NCI-H446 treated with DMSO at 0.1 percent for 48 hours (cell line): ENCODE data around the gene CARD19.

Experiments used
- DNase-seq: peaks from one replicate; lab custom pipeline; 2025; lab: John Stamatoyannopoulos, UW

Gene CARD19

GRCh38 chr9:93096131-93096802 lies at the start of gene CARD19:
Gene CARD19, plus strand, starts transcription at chr9:93096217. Its CDS starts 129 bp downstream, at chr9:93096346.
- DNase-seq = no peak

GRCh38 chr9:93048566-93049448 lies 47.2 kb upstream of the CARD19 start:
- DNase-seq = no peak

GRCh38 chr9:93049491-93049890 lies 46.5 kb upstream of the CARD19 start:
- DNase-seq = no peak

- no peak for DNase-seq
Measured at GRCh38 chr9:93050231-93050630, 45.8 kb upstream of the CARD19 start.

- no peak for DNase-seq
Measured at GRCh38 chr9:93051680-93052089, 44.3 kb upstream of the CARD19 start.

- DNase-seq = no peak
Measured at GRCh38 chr9:93052791-93053540, 43.1 kb upstream of the CARD19 start.

GRCh38 chr9:93053781-93054331 lies 42.2 kb upstream of the CARD19 start:
- no peak for DNase-seq

- DNase-seq = no peak
Measured at GRCh38 chr9:93054758-93055704, 41.0 kb upstream of the CARD19 start.

GRCh38 chr9:93057042-93057702 lies 38.8 kb upstream of the CARD19 start:
- no peak for DNase-seq

GRCh38 chr9:93057703-93058354 lies 38.2 kb upstream of the CARD19 start:
- DNase-seq = no peak

GRCh38 chr9:93058355-93059010 lies 37.5 kb upstream of the CARD19 start, which contains the start of gene SUSD3:
Gene SUSD3, plus strand, starts transcription at chr9:93058701. Its CDS starts 42 bp downstream, at chr9:93058743.
- no peak for DNase-seq

GRCh38 chr9:93059011-93059714 lies 36.9 kb upstream of the CARD19 start:
- DNase-seq = no peak

GRCh38 chr9:93059715-93060578 lies 36.1 kb upstream of the CARD19 start:
- no peak for DNase-seq

GRCh38 chr9:93060746-93061259 lies 35.2 kb upstream of the CARD19 start:
- DNase-seq = no peak

GRCh38 chr9:93061260-93061751 lies 34.7 kb upstream of the CARD19 start:
- DNase-seq = no peak

- no peak for DNase-seq
Measured at GRCh38 chr9:93061791-93062763, 33.9 kb upstream of the CARD19 start.
